ENCODE data around the gene PLCG1. TPM values are rescaled to one million over a fixed set of nuclear protein-coding genes. Genes with fewer than 3 reads are reported as not detected.

The PLCG1 gene
- total and polyA plus RNA-seq, 2 of the 8 experiments (the other 6 are each of a cell fraction or from before 2014, with no cell fraction given): 103 to 154 TPM

- ChIA-PET CTCF (ENCODE audit: partially characterized antibody) (interaction anchor here (0.6 to 7.3 kb wide), 53 partner anchors 8 to 261 kb away, joined by 3 to 112 read pairs (median 4); partner anchors contain the start of gene LPIN3), POLR2A (ENCODE audit: partially characterized antibody) (interaction anchor here (0.8 to 1.6 kb wide), 6 partner anchors 7 to 167 kb away, joined by 3 to 5 read pairs (median 3); partner anchors contain the start of genes LPIN3 and PLCG1)
- no peak overlapping the region for H4K5ac ChIP-seq (ENCODE audit: insufficient read length, low read depth, low read length)
- H2BK20ac ChIP-seq (ENCODE audit: low read length): no peak overlapping the region
- no peaks in the 10 kb centered on the region for H3K9me3 ChIP-seq (ENCODE audit: insufficient read depth in 2 of 2, low read depth in 1 of 2, low read length in 1 of 2)
- H3K27me3 ChIP-seq (replicated peaks in 1 of 4; ENCODE audit: control insufficient read depth in 3 of 4, extremely low read depth in 1 of 4, insufficient read depth in 3 of 4, low read length in 3 of 4): no peaks in the 10 kb centered on the region
- H3K79me2 ChIP-seq (ENCODE audit: control insufficient read depth in 1 of 2, insufficient read depth in 2 of 2, low read length in 2 of 2): no peaks in the 10 kb centered on the region
- 60% methylated on average over 9 of the region's 9 CpGs; no CpG with 5 or more reads in 1 of the 2 experiments for WGBS, 2 experiments (ENCODE audit: extremely low coverage in 1 of 2, insufficient coverage in 1 of 2, insufficient read length in 1 of 2, insufficient replicate concordance in 2 of 2, low coverage in 1 of 2, low lambda C conversion rate in 2 of 2, missing lambda C conversion rate in 1 of 2)
- no peak for FAIRE-seq
- no peak overlapping the region for H2AFZ ChIP-seq (ENCODE audit: low read length)
- peaks cover 37 to 77% (median 64%) of the 10 kb centered on the region in 4 experiments for H3K36me3 ChIP-seq (ENCODE audit: control insufficient read depth in 2 of 4, insufficient read depth in 4 of 4, low read length in 3 of 4)
- no peak overlapping the region for H2AK5ac ChIP-seq (ENCODE audit: low read depth, low read length)
- H2BK5ac ChIP-seq (ENCODE audit: low read depth, low read length): no peak overlapping the region
- no peak overlapping the region for H3K23ac ChIP-seq (ENCODE audit: insufficient read length)
- no peak overlapping the region for H3K18ac ChIP-seq (ENCODE audit: extremely low read depth, low read length)
- H3K23me2 ChIP-seq (ENCODE audit: low read depth, low read length): no peaks in the 10 kb centered on the region
- H3K79me1 ChIP-seq (ENCODE audit: low read depth, low read length): no peaks in the 10 kb centered on the region; the same call in 1 of the 2 replicates
- H2BK12ac ChIP-seq (ENCODE audit: low read depth, low read length): no peak overlapping the region
- peak; percentile 38 to 93 for DNase-seq (ENCODE audit: low read depth in 1 of 2, low spot score in 2 of 2)
- no peak overlapping the region for H3K4me3 ChIP-seq (ENCODE audit: extremely low read depth in 1 of 4, insufficient read depth in 2 of 4, low read depth in 3 of 4, low read length in 4 of 4)
- no peak overlapping the region for H2BK15ac ChIP-seq (ENCODE audit: low read length)
- no peak overlapping the region for H4K91ac ChIP-seq (replicated peaks; ENCODE audit: insufficient read length, low read length)
- H4K8ac ChIP-seq (ENCODE audit: extremely low read depth, insufficient read depth, low read length): no peak overlapping the region
- no peak overlapping the region for H3K4ac ChIP-seq (replicated peaks; ENCODE audit: insufficient read length, low read depth, low read length)
- H3K4me1 ChIP-seq (replicated peaks in 1 of 4; ENCODE audit: control insufficient read depth in 3 of 4, insufficient read depth in 4 of 4, low read length in 3 of 4): no peaks in the 10 kb centered on the region
- H3K4me2 ChIP-seq (ENCODE audit: insufficient read depth in 1 of 2, low read depth in 2 of 2, low read length in 2 of 2): no peak overlapping the region
- no peak overlapping the region for H2BK120ac ChIP-seq (replicated peaks; ENCODE audit: low read depth, low read length)
- no peak overlapping the region for H3K27ac ChIP-seq (ENCODE audit: low read depth, low read length)
- no peak overlapping the region for H3K14ac ChIP-seq (ENCODE audit: insufficient read length)
- H3K9ac ChIP-seq (replicated peaks in 1 of 4; ENCODE audit: extremely low read depth in 1 of 4, low read depth in 3 of 4, low read length in 3 of 4): peak overlapping the region in 1 of 4 experiments; percentile 25; a peak in 2 of 7 replicates
- H4K20me1 ChIP-seq (replicated peaks in 1 of 2; ENCODE audit: control insufficient read depth in 1 of 2, insufficient read depth in 2 of 2, low read length in 2 of 2): peaks cover 17 to 18% of the 10 kb centered on the region in 2 experiments
- H3K56ac ChIP-seq (replicated peaks; ENCODE audit: insufficient read length, low read depth, low read length): no peak overlapping the region
- no peak for TF ChIP-seq SIRT6 (IDR thresholded peaks at IDR 0.05; ENCODE audit: low read length)
- peak; percentile 95 to 98 (median 97) for TF ChIP-seq CTCF (IDR thresholded peaks at IDR 0.05; ENCODE audit: control extremely low read depth in 1 of 3, insufficient read depth in 1 of 3, low read depth in 1 of 3, low read length in 3 of 3)
- TF ChIP-seq PHF8 (conservative IDR thresholded peaks at IDR 0.05; ENCODE audit: low read depth, low read length): no peak
- no peak for TF ChIP-seq ATF3 (IDR thresholded peaks at IDR 0.05; ENCODE audit: insufficient read depth, low read depth, low read length)
- TF ChIP-seq TEAD4 (IDR thresholded peaks at IDR 0.05; ENCODE audit: low read depth, low read length): no peak
- TF ChIP-seq TCF12 (IDR thresholded peaks at IDR 0.05; ENCODE audit: low read depth, low read length): 0 out of 2 replicates have a peak, but pooled peaks have one; percentile 38
- TF ChIP-seq, protein P1, sequence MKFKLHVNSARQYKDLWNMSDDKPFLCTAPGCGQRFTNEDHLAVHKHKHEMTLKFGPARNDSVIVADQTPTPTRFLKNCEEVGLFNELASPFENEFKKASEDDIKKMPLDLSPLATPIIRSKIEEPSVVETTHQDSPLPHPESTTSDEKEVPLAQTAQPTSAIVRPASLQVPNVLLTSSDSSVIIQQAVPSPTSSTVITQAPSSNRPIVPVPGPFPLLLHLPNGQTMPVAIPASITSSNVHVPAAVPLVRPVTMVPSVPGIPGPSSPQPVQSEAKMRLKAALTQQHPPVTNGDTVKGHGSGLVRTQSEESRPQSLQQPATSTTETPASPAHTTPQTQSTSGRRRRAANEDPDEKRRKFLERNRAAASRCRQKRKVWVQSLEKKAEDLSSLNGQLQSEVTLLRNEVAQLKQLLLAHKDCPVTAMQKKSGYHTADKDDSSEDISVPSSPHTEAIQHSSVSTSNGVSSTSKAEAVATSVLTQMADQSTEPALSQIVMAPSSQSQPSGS (IDR thresholded peaks at IDR 0.05; ENCODE audit: low read length): no peak
- TF ChIP-seq CBX8 (IDR thresholded peaks at IDR 0.05; ENCODE audit: borderline replicate concordance, low read depth, low read length): no peak
These were observed 35.9 kb downstream of the PLCG1 start for GRCh38 chr20:41173161-41173721.
